ENCODE measurements around the gene GALNT9.

GALNT9 gene

DNA sequence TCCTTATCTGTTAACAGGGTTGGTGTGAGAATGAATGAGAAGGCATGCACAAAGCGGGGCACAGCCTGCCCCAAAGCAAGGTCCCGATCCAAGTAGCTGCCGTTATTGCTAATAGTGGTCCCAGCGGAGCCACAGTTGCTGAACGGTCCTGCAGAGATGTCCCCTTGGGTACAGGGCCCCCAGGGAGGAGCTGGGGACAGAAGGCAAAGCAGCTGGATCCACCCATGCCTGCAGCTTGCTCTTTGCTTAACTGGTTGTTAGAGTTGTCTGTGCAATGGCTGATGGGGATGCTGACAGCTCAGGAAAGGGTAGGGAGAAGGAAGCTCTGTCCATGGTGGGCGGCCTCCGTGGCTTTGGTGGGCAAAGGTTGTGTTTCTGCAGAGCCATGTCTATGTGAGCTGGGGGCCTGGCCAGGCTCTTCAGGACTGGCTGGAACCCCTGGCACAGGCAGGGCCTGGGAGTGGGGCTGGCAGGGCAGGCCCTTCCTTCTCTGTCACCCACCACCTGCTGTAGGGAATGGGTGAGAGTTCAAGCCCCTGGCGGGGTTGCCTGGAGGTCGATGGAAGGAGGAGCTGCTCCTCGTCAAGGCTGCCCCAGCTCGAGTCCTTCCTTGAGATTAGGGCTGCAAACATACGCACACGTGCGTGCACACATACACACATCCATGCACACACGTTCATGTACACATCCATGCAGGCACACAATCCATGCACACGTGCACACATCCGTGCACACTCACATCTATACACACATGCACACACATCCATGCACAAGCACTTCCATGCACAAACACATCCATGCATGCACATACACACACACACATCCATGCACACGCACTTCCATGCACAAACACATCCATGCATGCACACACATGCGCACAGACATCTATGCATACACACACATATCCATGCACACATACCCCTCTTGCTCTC lies 149.7 kb downstream of the GALNT9 start:
- peaks cover 2% of the 10 kb centered on the region for H3K27me3 Mint-ChIP-seq
- no peak overlapping the region for H3K27ac Mint-ChIP-seq
- H3K9me3 Mint-ChIP-seq: no peaks in the 10 kb centered on the region
- no peak overlapping the region for H3K4me3 Mint-ChIP-seq
- no peaks in the 10 kb centered on the region for H3K36me3 Mint-ChIP-seq (ENCODE audit: low read depth)
- peaks cover 21% of the 10 kb centered on the region for H3K4me1 Mint-ChIP-seq (ENCODE audit: low read depth)

DNA sequence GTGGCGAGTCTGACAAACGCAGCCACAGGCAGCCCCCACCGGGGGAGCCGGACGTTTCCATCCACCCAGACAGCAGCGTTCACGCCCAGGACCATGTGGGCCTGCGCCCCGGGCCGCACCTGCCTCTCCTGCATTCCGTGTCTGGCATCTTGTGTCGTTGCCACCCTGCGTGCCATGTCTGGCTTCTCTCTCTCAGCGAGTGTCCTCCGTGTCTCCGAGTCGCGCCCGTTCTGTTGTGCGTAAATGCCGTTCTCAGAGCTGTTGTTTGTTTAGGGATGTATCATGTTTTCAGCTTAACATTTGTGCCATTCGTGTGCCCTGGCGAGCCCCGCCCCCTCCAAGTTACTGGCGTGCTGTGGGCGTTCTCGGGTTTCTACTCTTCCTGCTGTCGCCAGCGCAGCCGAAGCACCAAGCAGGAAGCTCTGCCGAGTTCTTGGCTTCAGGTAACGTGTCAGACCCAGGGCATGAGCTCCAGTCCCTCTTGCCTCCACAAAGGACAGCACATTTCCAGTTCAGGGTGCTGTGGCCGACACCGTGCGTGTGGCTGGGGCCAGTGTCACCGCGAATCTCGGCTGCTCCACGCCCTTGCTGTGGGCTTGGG lies 150.5 kb downstream of the GALNT9 start:
- no peaks in the 10 kb centered on the region for H3K36me3 Mint-ChIP-seq (ENCODE audit: low read depth)
- peak overlapping the region; percentile 71 for H3K4me3 Mint-ChIP-seq
- no peak overlapping the region for H3K27ac Mint-ChIP-seq

GRCh38 chr12:132178316-132178715 lies 151.1 kb downstream of the GALNT9 start:
- Mint-ChIP-seq H3K4me3 (peak overlapping the region; percentile 71), H3K27ac (no peak overlapping the region), H3K36me3 (ENCODE audit: low read depth) (no peaks in the 10 kb centered on the region), H3K27me3 (peaks cover 3% of the 10 kb centered on the region), H3K4me1 (ENCODE audit: low read depth) (peaks cover 23% of the 10 kb centered on the region), H3K9me3 (no peaks in the 10 kb centered on the region)

More for the DNA sequence above, 150.5 kb downstream of the GALNT9 start:
- Mint-ChIP-seq H3K27me3 (peaks cover 3% of the 10 kb centered on the region), H3K9me3 (no peaks in the 10 kb centered on the region), H3K4me1 (ENCODE audit: low read depth) (peaks cover 23% of the 10 kb centered on the region)

DNA sequence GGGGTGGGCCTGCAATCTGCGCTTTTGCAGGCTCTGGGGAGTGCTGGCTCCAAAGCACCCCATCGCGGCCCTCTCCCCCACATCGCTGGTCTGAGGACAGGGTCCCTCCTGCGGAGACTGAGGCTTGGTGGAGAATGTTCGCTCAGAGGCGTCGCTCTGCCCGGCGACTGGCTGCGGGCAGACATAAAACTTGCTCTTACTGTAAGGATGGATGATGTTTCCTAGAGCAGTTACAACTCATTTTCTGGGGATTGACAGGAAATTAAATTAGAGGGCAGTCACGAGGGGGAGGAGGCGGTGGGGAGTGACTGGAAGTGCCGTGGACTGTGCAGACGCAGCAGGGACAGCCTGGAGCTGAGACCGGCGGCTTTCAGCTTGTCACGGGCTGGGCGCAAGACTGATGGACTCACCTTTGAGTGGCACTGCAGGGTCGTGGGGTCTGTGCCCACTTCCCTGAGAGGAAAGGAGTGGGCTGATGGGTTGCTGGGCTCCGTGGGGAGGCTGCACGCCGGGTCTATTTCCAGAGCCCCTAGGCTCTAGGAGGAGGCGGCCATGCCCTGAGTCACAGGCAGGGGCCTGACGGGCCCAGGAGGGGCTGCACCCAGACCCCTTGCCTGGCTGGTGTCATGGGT lies 152.4 kb downstream of the GALNT9 start:
- no peak overlapping the region for H3K4me3 Mint-ChIP-seq
- peaks cover 3% of the 10 kb centered on the region for H3K27me3 Mint-ChIP-seq
- H3K27ac Mint-ChIP-seq: no peak overlapping the region
- H3K4me1 Mint-ChIP-seq (ENCODE audit: low read depth): peaks cover 26% of the 10 kb centered on the region
- no peaks in the 10 kb centered on the region for H3K9me3 Mint-ChIP-seq
- H3K36me3 Mint-ChIP-seq (ENCODE audit: low read depth): no peaks in the 10 kb centered on the region

DNA sequence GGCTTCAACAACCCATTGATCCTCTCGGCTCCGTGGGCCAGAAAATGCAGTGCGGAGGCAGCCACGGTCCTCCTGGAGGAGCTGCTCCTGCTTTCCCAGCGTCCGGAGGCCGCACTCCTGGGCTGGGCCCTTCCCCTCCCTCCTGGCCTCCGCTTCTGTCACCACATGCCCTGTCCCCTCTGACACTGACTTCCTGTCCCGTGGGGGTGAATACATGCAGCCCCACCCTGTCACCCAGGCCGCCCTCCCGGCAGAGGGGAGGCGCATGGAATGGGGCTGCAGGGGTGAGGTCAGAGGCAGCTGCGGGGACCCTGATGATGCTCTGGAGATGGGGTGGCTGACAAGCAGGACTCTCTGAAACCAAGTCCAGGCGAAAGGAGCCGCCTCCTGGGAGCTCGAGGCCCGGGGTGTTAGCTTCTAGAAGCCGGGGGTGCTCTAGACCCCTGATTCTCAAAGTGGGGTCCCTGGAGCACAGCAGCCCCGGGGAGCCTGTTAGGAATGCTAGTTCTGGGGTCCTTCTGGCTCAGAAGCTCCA lies 152.9 kb downstream of the GALNT9 start:
- Mint-ChIP-seq H3K27ac (no peak overlapping the region), H3K36me3 (ENCODE audit: low read depth) (no peaks in the 10 kb centered on the region), H3K4me1 (ENCODE audit: low read depth) (peaks cover 26% of the 10 kb centered on the region), H3K27me3 (peaks cover 3% of the 10 kb centered on the region), H3K9me3 (no peaks in the 10 kb centered on the region), H3K4me3 (no peak overlapping the region)

GRCh38 chr12:132175496-132176384 lies 153.6 kb downstream of the GALNT9 start:
- Mint-ChIP-seq H3K9me3 (no peaks in the 10 kb centered on the region), H3K36me3 (ENCODE audit: low read depth) (no peaks in the 10 kb centered on the region), H3K4me1 (ENCODE audit: low read depth) (peaks cover 26% of the 10 kb centered on the region), H3K27me3 (peaks cover 3% of the 10 kb centered on the region), H3K4me3 (no peak overlapping the region), H3K27ac (no peak overlapping the region)

DNA sequence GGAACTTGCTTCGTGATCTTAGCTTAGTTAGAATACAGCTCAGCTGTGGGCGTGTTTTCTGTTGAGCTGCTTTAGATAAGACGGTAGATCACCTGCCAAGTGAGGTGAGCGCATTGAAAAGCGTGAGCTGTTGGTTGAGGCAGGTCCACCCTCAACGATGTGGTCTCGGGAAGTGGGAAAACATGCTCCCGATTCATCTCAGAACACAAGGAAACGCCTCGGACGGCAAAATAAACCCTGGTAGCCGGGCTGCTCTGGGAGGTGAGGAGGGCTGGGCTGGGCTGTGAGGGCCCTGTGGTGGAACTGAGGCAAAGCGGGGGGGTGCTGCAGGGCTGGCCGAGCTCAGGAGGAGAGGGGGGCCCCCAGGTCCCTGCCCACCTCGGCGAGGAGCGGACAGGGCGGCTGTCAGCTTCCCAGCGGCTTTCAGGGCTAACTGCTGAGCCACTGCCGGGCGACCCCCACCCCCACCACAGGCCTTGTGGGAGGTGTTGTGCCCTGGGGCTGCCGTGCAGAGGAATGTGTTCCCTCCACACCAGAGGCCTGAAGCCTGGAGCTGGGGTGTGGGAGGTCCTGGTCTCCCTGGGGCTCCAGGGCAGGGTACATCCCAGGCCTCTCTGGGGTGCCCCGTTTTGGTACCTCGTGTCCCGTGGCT lies 154.4 kb downstream of the GALNT9 start:
- Mint-ChIP-seq H3K9me3 (no peaks in the 10 kb centered on the region), H3K4me3 (no peak overlapping the region), H3K4me1 (ENCODE audit: low read depth) (peaks cover 26% of the 10 kb centered on the region)

GRCh38 chr12:132174015-132174838 lies 155.2 kb downstream of the GALNT9 start:
- Mint-ChIP-seq H3K4me1 (ENCODE audit: low read depth) (peaks cover 22% of the 10 kb centered on the region), H3K4me3 (no peak overlapping the region), H3K27ac (no peak overlapping the region), H3K36me3 (ENCODE audit: low read depth) (no peaks in the 10 kb centered on the region), H3K9me3 (no peaks in the 10 kb centered on the region), H3K27me3 (peaks cover 3% of the 10 kb centered on the region)

More for the DNA sequence above, 154.4 kb downstream of the GALNT9 start:
- Mint-ChIP-seq H3K27ac (no peak overlapping the region), H3K27me3 (peaks cover 3% of the 10 kb centered on the region), H3K36me3 (ENCODE audit: low read depth) (no peaks in the 10 kb centered on the region)

DNA sequence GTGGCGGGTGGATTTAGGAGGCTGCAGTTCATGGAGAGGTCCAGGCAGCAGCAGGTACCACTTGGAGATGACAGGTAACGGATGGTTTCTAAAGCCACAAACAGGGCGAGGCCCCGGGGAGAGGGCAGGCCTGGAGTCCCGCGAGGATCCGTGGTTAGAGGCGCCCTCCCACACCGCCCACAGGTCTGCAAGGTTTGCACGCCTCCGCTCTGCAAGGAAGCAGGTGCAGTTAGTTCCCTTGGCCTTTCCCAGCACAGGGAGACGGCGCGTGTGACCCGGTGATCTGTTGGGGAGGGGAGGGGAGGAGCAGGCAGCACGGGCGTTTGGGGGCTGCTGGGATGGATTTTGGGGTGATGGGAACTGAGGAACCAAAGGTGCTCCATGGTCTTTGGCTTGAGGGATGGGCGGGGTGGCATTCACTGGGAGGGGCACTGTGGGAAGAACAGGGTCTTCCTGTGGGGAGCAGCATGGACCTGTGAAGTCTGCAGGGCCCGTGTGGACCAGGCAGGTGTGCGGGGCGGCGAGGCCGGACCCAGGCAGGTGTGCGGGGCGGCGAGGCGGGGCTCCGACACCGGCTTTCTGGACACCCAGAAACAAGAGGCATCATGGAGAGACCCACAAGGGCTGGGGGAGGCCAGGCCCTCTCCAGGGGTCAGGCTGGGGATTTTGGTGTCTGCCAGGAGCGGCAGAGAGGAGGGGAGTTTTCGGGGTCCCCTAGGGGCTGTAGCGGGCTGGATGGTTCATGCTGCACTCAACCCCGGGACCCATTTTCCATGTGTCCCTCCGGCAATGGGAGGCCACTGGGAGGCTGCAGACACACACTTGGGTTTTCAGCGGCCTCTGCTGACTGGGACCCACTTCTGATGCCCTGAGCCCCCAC lies 156.0 kb downstream of the GALNT9 start:
- Mint-ChIP-seq H3K4me1 (ENCODE audit: low read depth) (peaks cover 13% of the 10 kb centered on the region), H3K4me3 (no peak overlapping the region), H3K27ac (no peak overlapping the region), H3K9me3 (no peaks in the 10 kb centered on the region), H3K27me3 (peaks cover 3% of the 10 kb centered on the region), H3K36me3 (ENCODE audit: low read depth) (no peaks in the 10 kb centered on the region)

- no peak overlapping the region for H3K4me3 Mint-ChIP-seq
- H3K27me3 Mint-ChIP-seq: peaks cover 3% of the 10 kb centered on the region
- H3K36me3 Mint-ChIP-seq (ENCODE audit: low read depth): no peaks in the 10 kb centered on the region
- peaks cover 10% of the 10 kb centered on the region for H3K4me1 Mint-ChIP-seq (ENCODE audit: low read depth)
- no peaks in the 10 kb centered on the region for H3K9me3 Mint-ChIP-seq
- H3K27ac Mint-ChIP-seq: no peak overlapping the region
Measured at GRCh38 chr12:132172619-132173018, 156.8 kb downstream of the GALNT9 start.

- H3K27ac Mint-ChIP-seq: no peak overlapping the region
- H3K27me3 Mint-ChIP-seq: peaks cover 3% of the 10 kb centered on the region
- no peaks in the 10 kb centered on the region for H3K9me3 Mint-ChIP-seq
- H3K36me3 Mint-ChIP-seq (ENCODE audit: low read depth): no peaks in the 10 kb centered on the region
- H3K4me1 Mint-ChIP-seq (ENCODE audit: low read depth): peaks cover 12% of the 10 kb centered on the region
- no peak overlapping the region for H3K4me3 Mint-ChIP-seq
Measured at GRCh38 chr12:132171968-132172521, 157.3 kb downstream of the GALNT9 start.

GRCh38 chr12:132171293-132171967 lies 158.0 kb downstream of the GALNT9 start:
- Mint-ChIP-seq H3K4me1 (ENCODE audit: low read depth) (peaks cover 12% of the 10 kb centered on the region), H3K27ac (no peak overlapping the region), H3K9me3 (no peaks in the 10 kb centered on the region), H3K27me3 (peaks cover 3% of the 10 kb centered on the region), H3K36me3 (ENCODE audit: low read depth) (no peaks in the 10 kb centered on the region), H3K4me3 (no peak overlapping the region)
